IPS DF 6.9 (cell line): ENCODE data around the gene COQ8A.

Experiments used
- DNase-seq: peaks from one replicate; pipeline ENCODE4 v3.0.0-alpha.2; 2013; ENCODE audit warnings: low read depth, low spot score
- H3K27ac ChIP-seq: one replicate; pipeline ENCODE4 v1.5.1; 2013; ENCODE audit warnings: low read length, control low read depth
- H3K27me3 ChIP-seq: 2 replicates; pipeline ENCODE4 v1.6.1; 2013; ENCODE audit warnings: mild to moderate bottlenecking, low read length; ENCODE audit not compliant: control insufficient read depth, insufficient read depth
- H3K36me3 ChIP-seq: 2 replicates; pipeline ENCODE4 v1.6.1; 2013; ENCODE audit warnings: low read length; ENCODE audit not compliant: control insufficient read depth, insufficient read depth
- H3K4me1 ChIP-seq: 2 replicates; pipeline ENCODE4 v1.6.1; 2013; ENCODE audit warnings: low read length; ENCODE audit not compliant: control insufficient read depth, insufficient read depth
- H3K4me3 ChIP-seq: 2 replicates; pipeline ENCODE4 v1.5.1; 2013; ENCODE audit warnings: mild to moderate bottlenecking, low read length
- H3K9me3 ChIP-seq: 2 replicates; pipeline ENCODE4 v1.6.1; 2013; ENCODE audit warnings: low read length, inconsistent platforms; ENCODE audit not compliant: control insufficient read depth, insufficient read depth
- WGBS: extraction: QIAGEN DNeasy Blood & Tissue Kit; methylation state at CpG from one replicate; pipeline ENCODE4 v1.1.7; 2013; ENCODE audit warnings: mixed read lengths, missing lambda C conversion rate; ENCODE audit not compliant: insufficient read length, insufficient coverage; 5-methylcytosine and 5-hydroxymethylcytosine counted together

COQ8A gene

DNA sequence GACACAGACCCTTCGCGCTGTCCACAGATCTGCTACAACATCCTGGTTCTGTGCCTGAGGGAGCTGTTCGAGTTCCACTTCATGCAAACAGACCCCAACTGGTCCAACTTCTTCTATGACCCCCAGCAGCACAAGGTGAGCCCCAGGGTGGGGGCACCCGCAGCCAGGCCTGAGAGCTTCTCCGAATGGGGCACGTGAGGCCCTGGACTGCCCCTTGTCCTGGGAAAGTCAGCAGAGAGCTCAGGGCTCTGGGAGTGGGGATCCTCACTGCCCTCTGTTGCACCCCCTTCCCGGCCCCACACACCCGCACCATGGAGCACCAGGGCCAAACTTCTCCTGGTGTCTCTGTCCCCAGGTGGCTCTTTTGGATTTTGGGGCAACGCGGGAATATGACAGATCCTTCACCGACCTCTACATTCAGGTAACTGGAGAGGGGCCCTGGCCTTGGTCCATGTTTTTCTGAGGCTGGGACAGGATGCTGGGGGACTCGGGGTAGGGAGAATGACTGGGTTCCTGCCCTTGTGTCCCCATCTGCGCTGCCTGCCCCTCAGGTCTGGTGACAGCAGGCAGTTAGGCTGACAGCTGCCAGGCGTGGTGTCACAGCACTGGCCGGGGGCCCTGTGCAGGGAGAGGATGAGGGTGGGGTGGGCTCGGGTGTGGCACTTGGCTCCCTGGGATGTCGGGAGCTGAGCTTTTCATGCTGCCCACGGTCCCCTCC lies 44.6 kb downstream of the COQ8A start:
- H3K36me3 ChIP-seq: peaks cover 9% of the 10 kb centered on the region
- no CpG with 5 or more reads among the region's 18 CpGs for WGBS
- DNase-seq: no peak
- H3K27me3 ChIP-seq: no peaks in the 10 kb centered on the region
- H3K9me3 ChIP-seq: no peaks in the 10 kb centered on the region
- H3K4me3 ChIP-seq: no peak overlapping the region
- no peaks in the 10 kb centered on the region for H3K4me1 ChIP-seq
- no peak overlapping the region for H3K27ac ChIP-seq

DNA sequence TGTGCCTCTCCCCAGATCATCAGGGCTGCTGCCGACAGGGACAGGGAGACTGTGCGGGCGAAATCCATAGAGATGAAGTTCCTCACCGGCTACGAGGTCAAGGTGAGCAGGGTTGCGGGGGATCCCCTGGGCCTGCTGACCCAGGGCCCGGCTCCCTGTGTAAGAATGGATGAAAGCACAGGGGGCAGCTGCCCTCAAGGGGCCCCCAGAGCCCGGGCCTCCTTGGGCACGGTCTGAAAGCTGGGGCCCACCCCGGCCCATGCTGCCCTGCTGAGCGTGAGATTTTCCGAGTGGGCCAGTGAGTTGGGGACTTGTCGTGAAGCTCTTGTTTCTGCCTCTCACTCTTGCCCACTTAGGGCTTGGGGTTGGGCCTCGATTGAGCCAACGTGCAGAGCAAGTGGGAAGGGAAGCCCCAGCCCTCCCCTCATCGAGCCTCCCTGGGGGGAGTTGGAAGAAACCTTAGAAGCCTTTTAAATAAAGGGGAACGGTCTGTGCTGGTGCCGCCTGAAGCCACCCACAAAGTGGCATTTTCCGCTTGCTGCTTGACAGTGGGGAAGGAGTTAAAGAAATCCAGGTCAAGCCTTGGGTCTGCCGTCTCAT lies 45.2 kb downstream of the COQ8A start:
- Histone ChIP-seq H3K4me1 (no peaks in the 10 kb centered on the region), H3K27me3 (no peaks in the 10 kb centered on the region), H3K4me3 (no peak overlapping the region), H3K9me3 (no peaks in the 10 kb centered on the region), H3K27ac (no peak overlapping the region), H3K36me3 (peaks cover 9% of the 10 kb centered on the region)
- DNase-seq: no peak
- WGBS: no CpG with 5 or more reads among the region's 20 CpGs

DNA sequence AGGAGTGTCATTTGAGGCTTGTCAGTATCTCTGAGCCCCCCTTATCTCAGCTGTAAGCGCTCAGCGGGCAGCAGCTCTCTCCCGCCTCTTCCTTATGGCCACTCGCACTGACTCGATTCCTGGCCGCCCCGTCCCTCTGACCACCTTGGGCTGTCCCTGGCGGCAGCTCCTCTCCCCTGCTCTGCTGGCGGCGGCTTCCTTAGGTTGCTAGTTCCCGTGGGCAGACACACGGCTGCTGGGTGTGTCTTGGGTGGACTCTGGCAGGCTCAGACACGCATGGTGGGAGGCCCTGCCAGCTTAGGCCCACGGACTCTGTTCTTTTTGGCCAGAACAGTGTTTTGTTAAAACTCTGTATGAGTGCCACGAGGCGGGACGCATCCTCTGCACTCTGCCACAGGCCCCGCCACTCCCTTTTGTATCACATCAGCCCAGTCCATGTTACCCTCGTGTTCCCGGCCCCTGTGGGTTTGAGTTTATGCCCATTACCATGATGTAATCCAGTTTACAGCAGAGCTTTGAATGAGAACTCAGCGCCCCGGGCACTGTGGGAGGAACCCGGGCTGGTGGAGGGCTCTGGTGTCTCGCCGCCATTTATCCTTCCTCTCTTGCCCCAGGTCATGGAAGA lies 45.9 kb downstream of the COQ8A start:
- DNase-seq: no peak
- Histone ChIP-seq H3K4me3 (no peak overlapping the region), H3K9me3 (no peaks in the 10 kb centered on the region), H3K36me3 (peaks cover 9% of the 10 kb centered on the region), H3K27me3 (no peaks in the 10 kb centered on the region), H3K27ac (no peak overlapping the region), H3K4me1 (no peaks in the 10 kb centered on the region)
- WGBS: no CpG with 5 or more reads among the region's 25 CpGs

DNA sequence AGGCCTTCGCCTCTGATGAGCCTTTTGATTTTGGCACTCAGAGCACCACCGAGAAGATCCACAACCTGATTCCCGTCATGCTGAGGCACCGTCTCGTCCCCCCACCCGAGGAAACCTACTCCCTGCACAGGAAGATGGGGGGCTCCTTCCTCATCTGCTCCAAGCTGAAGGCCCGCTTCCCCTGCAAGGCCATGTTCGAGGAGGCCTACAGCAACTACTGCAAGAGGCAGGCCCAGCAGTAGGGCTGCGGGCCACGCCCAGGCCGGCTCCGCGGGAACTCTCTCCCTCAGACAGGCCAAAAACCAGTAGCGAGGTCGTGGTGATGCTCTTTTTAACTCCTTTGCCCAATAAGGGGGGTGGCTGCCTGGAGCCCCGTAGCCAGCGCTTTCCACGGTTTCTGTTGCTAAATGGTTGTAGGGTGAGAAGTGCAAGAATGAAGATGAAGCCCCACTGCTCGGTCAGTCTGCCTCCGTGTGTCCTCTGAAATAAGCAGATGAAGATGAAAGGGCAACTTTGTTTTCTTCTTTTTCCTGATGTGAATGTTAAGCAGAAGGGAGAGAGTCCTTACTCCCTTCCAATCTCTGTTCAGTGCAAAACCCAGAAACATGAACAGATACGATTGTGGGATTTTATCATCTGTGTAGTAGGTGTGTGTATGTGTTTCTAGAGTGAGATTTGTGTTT lies 46.5 kb downstream of the COQ8A start:
- DNase-seq: no peak
- Histone ChIP-seq H3K4me1 (no peaks in the 10 kb centered on the region), H3K27ac (no peak overlapping the region), H3K36me3 (peaks cover 9% of the 10 kb centered on the region), H3K9me3 (no peaks in the 10 kb centered on the region), H3K4me3 (no peak overlapping the region), H3K27me3 (no peaks in the 10 kb centered on the region)
- no CpG with 5 or more reads among the region's 21 CpGs for WGBS

DNA sequence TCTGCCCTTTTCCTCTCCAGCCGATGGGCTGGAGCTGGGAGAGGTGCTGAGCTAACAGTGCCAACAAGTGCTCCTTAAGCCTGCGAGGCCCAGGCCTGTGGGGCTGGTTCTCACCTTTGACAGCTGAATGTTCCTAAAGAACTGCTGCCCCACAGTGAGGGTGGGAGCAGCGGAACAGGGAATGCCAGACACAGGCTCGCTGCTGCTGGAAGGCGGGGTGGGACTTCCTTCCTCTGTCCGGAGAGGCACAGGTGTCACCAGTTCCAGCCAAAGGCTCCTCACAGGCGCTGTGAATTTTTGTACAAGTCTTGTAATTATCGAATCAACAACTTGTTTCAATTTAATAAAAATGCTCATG lies 47.1 kb downstream of the COQ8A start:
- Histone ChIP-seq H3K36me3 (peaks cover 9% of the 10 kb centered on the region), H3K4me3 (no peak overlapping the region), H3K27ac (no peak overlapping the region), H3K27me3 (no peaks in the 10 kb centered on the region), H3K9me3 (no peaks in the 10 kb centered on the region), H3K4me1 (no peaks in the 10 kb centered on the region)
- no peak for DNase-seq
- no CpG with 5 or more reads among the region's 8 CpGs for WGBS

DNA sequence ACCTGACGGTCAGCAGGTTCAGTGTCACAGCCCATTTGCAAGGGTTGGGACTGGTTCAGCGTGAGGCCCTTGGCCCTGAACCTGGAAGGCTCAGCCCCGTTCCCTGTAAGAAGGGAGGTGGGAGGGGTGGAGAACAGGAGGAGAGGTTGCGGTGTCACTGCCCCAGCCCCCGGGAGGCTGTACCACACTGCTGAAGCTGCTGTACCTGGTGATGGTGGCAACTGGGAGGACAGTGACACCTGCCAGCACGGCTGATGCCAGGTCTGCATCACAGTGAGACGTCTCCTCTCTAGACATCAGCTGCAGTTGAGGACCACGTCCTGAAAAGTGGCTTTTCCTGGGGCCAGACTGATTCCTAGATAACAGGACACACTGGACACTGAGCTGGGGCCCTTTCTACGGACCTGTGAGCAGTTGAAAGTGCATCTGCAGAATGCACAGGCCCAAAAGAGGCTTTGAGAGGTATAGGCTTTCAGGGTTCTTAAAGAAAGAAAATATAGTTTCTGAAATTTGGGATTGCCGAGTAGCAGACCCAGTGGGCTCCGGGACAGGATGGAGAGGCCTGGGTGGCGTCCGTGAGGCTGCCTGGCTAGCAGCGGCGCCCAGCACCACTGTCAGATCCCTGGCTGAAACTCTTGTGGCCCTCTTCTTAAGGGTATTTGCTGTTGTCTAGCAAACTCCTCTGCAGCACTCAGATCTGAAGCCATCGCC lies 47.7 kb downstream of the COQ8A start:
- H3K4me1 ChIP-seq: no peaks in the 10 kb centered on the region
- no CpG with 5 or more reads among the region's 16 CpGs for WGBS
- H3K27me3 ChIP-seq: no peaks in the 10 kb centered on the region
- H3K36me3 ChIP-seq: peaks cover 9% of the 10 kb centered on the region
- H3K4me3 ChIP-seq: no peak overlapping the region
- H3K9me3 ChIP-seq: no peaks in the 10 kb centered on the region
- DNase-seq: no peak
- H3K27ac ChIP-seq: no peak overlapping the region

DNA sequence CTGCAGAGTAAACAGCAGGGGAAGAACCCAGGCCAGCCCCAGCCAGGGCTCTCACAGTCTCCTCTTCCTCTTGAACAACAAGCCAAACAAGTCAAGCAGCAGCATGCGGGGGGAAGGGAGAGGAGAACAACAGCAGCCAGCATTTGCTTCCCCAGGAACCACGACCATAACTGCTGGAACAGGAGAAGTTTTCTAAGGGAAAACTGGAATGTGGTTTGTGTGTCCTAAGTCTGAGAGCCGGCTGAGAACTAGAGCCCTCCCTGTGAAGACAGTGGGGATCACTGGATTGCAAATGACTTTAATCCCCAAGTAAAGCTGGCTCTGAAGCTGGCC lies 48.2 kb downstream of the COQ8A start:
- no peak overlapping the region for H3K27ac ChIP-seq
- no peaks in the 10 kb centered on the region for H3K27me3 ChIP-seq
- H3K36me3 ChIP-seq: peaks cover 7% of the 10 kb centered on the region
- no CpG with 5 or more reads among the region's 3 CpGs for WGBS
- H3K4me1 ChIP-seq: no peaks in the 10 kb centered on the region
- no peak for DNase-seq
- no peak overlapping the region for H3K4me3 ChIP-seq
- H3K9me3 ChIP-seq: no peaks in the 10 kb centered on the region

DNA sequence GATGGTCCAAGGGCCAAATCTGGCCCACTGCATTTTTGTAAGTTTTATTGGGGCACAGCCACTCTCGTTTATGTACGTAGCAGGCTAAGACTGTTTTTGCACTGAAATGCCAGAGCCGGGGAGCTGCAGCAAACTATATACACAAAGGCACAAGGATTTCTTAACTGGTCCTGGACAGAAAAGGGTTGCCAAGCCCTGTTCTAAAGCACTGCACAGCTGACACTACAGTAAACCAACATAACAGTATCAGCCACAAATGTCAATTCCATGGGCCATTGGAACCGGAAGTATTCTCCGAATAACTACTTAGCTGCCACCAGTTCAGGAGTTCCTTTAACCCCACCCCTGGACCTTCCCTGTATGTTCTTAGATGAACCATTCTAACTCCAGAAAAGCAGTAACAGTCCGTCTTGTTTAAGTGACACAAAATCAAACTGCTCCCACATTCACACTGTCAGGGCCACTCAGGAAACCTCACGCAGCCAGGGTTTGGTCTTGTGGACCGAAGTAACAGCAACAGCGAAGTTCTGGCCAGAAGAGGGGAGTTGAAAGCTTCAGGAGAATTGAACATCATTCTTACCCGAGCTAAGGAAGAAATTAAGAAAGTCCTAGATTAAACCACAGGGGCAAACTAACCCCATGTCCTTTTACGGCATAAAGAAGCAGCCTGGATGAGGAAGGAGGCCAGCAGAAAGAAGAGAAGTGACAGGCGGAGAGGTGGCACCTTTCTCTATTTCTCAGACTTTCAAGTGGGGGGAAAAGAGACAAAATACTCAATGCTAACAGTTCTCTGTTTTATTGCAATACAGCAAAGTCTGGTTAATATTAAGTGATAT lies 49.2 kb downstream of the COQ8A start:
- WGBS: no CpG with 5 or more reads among the region's 12 CpGs
- no peak overlapping the region for H3K4me3 ChIP-seq
- H3K9me3 ChIP-seq: no peaks in the 10 kb centered on the region
- no peaks in the 10 kb centered on the region for H3K4me1 ChIP-seq
- no peak overlapping the region for H3K27ac ChIP-seq
- H3K36me3 ChIP-seq: peaks cover 5% of the 10 kb centered on the region
- no peaks in the 10 kb centered on the region for H3K27me3 ChIP-seq
- DNase-seq: no peak

DNA sequence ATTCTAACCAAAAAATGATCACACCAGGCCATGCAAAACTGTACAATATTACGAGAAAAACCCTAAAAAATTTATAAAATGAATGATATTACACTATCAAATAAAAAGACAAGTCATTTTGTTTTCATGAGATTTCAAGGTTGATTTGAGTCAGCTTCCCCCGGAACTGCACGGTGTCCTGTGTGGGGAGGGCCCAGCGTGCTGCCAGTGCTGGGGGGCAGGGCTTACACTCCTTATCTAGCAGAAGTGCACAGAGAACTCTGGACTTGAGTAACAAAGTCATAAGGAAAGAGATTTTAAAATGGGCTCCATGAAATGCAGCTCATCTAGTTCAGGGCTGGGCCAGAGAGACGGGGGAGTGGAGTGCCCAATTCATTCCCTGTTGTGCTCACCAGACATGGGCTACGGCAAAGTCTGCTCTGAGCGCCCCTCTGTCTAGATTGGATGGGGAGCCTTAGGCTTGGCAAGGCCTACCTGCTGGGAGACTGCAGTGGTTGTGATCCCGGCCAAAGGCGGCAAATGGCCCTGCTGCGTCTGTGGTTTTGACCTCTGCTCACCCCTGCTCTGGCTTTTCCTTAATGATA lies 50.1 kb downstream of the COQ8A start:
- WGBS: no CpG with 5 or more reads among the region's 10 CpGs
- H3K27ac ChIP-seq: no peak overlapping the region
- no peaks in the 10 kb centered on the region for H3K9me3 ChIP-seq
- no peaks in the 10 kb centered on the region for H3K4me1 ChIP-seq
- DNase-seq: no peak
- H3K27me3 ChIP-seq: no peaks in the 10 kb centered on the region
- H3K4me3 ChIP-seq: no peak overlapping the region
- H3K36me3 ChIP-seq: peaks cover 5% of the 10 kb centered on the region
